ENCODE measurements around the gene CHAT.

The CHAT gene

GRCh38 chr10:49602380-49603023 is 11.3 kb upstream of the CHAT start:
- TF ChIP-seq CTCF (IDR thresholded peaks at IDR 0.05; ENCODE audit: low read depth, low read length) (no peak), EZH2phosphoT487 (IDR thresholded peaks at IDR 0.05; ENCODE audit: low read depth) (no peak)
- Histone ChIP-seq H3K27ac (ENCODE audit: low read length) (no peak overlapping the region), H3K27me3 (ENCODE audit: low read depth, low read length) (peaks cover 5% of the 10 kb centered on the region)

GRCh38 chr10:49605216-49605938 is 8.5 kb upstream of the CHAT start:
- no peaks in the 10 kb centered on the region for H3K36me3 ChIP-seq (replicated peaks; ENCODE audit: low read depth, low read length)
- no peaks in the 10 kb centered on the region for H3K4me1 ChIP-seq (ENCODE audit: low read length)
- H2AFZ ChIP-seq (ENCODE audit: low read depth, low read length): no peak overlapping the region
- H4K20me1 ChIP-seq (ENCODE audit: insufficient read depth, low read length): no peaks in the 10 kb centered on the region
- peaks cover 5% of the 10 kb centered on the region for H3K27me3 ChIP-seq (ENCODE audit: low read depth, low read length)
- no peak overlapping the region for H3K4me2 ChIP-seq (ENCODE audit: low read length)
- no peak overlapping the region for H3K27ac ChIP-seq (ENCODE audit: low read length)
- no peak overlapping the region for H3K4me3 ChIP-seq (ENCODE audit: low read length)
- no peak for TF ChIP-seq EZH2phosphoT487 (IDR thresholded peaks at IDR 0.05; ENCODE audit: low read depth)
- no peak for TF ChIP-seq CTCF (IDR thresholded peaks at IDR 0.05; ENCODE audit: low read depth, low read length)
- H3K9me3 ChIP-seq (ENCODE audit: insufficient read depth, low read length): no peaks in the 10 kb centered on the region
- no peaks in the 10 kb centered on the region for H3K79me2 ChIP-seq (ENCODE audit: low read length)
- no peak overlapping the region for H3K9ac ChIP-seq (ENCODE audit: low read length)

More at GRCh38 chr10:49602380-49603023, 11.3 kb upstream of the CHAT start:
- Histone ChIP-seq H3K4me1 (ENCODE audit: low read length) (no peaks in the 10 kb centered on the region), H4K20me1 (ENCODE audit: insufficient read depth, low read length) (no peaks in the 10 kb centered on the region), H2AFZ (ENCODE audit: low read depth, low read length) (no peak overlapping the region), H3K36me3 (replicated peaks; ENCODE audit: low read depth, low read length) (no peaks in the 10 kb centered on the region), H3K4me2 (ENCODE audit: low read length) (no peak overlapping the region), H3K9ac (ENCODE audit: low read length) (no peak overlapping the region), H3K9me3 (ENCODE audit: insufficient read depth, low read length) (no peaks in the 10 kb centered on the region), H3K79me2 (ENCODE audit: low read length) (no peaks in the 10 kb centered on the region), H3K4me3 (ENCODE audit: low read length) (no peak overlapping the region)

- Histone ChIP-seq H3K27me3 (ENCODE audit: low read depth, low read length) (peaks cover 5% of the 10 kb centered on the region), H3K9me3 (ENCODE audit: insufficient read depth, low read length) (no peaks in the 10 kb centered on the region), H3K4me1 (ENCODE audit: low read length) (no peaks in the 10 kb centered on the region), H2AFZ (ENCODE audit: low read depth, low read length) (no peak overlapping the region), H3K27ac (ENCODE audit: low read length) (no peak overlapping the region), H4K20me1 (ENCODE audit: insufficient read depth, low read length) (no peaks in the 10 kb centered on the region), H3K9ac (ENCODE audit: low read length) (no peak overlapping the region), H3K4me2 (ENCODE audit: low read length) (no peak overlapping the region), H3K4me3 (ENCODE audit: low read length) (no peak overlapping the region), H3K79me2 (ENCODE audit: low read length) (no peaks in the 10 kb centered on the region), H3K36me3 (replicated peaks; ENCODE audit: low read depth, low read length) (no peaks in the 10 kb centered on the region)
- TF ChIP-seq EZH2phosphoT487 (IDR thresholded peaks at IDR 0.05; ENCODE audit: low read depth) (no peak), CTCF (IDR thresholded peaks at IDR 0.05; ENCODE audit: low read depth, low read length) (no peak)
Observed at GRCh38 chr10:49605939-49606509, 7.8 kb upstream of the CHAT start.

- H3K27ac ChIP-seq (ENCODE audit: low read length): no peak overlapping the region
- H2AFZ ChIP-seq (ENCODE audit: low read depth, low read length): no peak overlapping the region
- H3K36me3 ChIP-seq (replicated peaks; ENCODE audit: low read depth, low read length): no peaks in the 10 kb centered on the region
- no peaks in the 10 kb centered on the region for H4K20me1 ChIP-seq (ENCODE audit: insufficient read depth, low read length)
- H3K9me3 ChIP-seq (ENCODE audit: insufficient read depth, low read length): no peaks in the 10 kb centered on the region
- TF ChIP-seq CTCF (IDR thresholded peaks at IDR 0.05; ENCODE audit: low read depth, low read length): no peak
- TF ChIP-seq EZH2phosphoT487 (IDR thresholded peaks at IDR 0.05; ENCODE audit: low read depth): no peak
- no peaks in the 10 kb centered on the region for H3K79me2 ChIP-seq (ENCODE audit: low read length)
- no peak overlapping the region for H3K4me2 ChIP-seq (ENCODE audit: low read length)
- peaks cover 5% of the 10 kb centered on the region for H3K27me3 ChIP-seq (ENCODE audit: low read depth, low read length)
- H3K4me1 ChIP-seq (ENCODE audit: low read length): no peaks in the 10 kb centered on the region
- no peak overlapping the region for H3K4me3 ChIP-seq (ENCODE audit: low read length)
- H3K9ac ChIP-seq (ENCODE audit: low read length): no peak overlapping the region
Observed at GRCh38 chr10:49606981-49607535, 6.8 kb upstream of the CHAT start.
